NCI-H774 (cell line): ENCODE results near the gene CUX1.
"Not testable (repeated sequence)": the region's sequence is repeated elsewhere in the genome, so short reads cannot be mapped to it uniquely, and the experiment has no call there.

ENCODE experiments used
- DNase-seq: peaks from one replicate; lab custom pipeline; 2025; lab: John Stamatoyannopoulos, UW

CUX1 gene

GRCh38 chr7:101917566-101917965 is 100.1 kb downstream of the CUX1 start:
- no peak for DNase-seq

GRCh38 chr7:101918426-101918825 is 101.0 kb downstream of the CUX1 start:
- no peak for DNase-seq

- no peak for DNase-seq
These were observed 102.1 kb downstream of the CUX1 start for GRCh38 chr7:101919363-101920115.

DNA sequence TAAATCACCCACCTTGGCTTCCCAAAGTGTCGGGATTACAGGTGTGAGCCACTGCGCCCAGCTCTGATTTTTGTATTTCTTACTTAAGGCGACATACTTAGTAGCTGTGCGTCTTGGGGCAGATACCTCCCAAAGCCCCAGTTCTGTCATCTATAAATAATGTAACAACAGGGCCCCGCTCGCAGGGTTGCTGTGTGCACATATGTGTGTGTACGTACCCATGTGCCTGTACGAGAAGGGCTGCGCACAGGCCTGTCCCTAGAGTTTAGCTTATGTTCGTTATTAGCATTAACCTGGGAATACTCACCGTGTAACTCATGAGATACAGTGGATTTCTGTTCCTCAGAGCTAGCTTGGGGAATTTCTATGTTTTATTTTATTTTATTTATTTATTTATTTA is 103.6 kb downstream of the CUX1 start:
- DNase-seq, result no peak

- DNase-seq, result not testable (repeated sequence)
These were observed 104.4 kb downstream of the CUX1 start for GRCh38 chr7:101921546-101922489.

- no peak for DNase-seq
These were observed 105.5 kb downstream of the CUX1 start for GRCh38 chr7:101922631-101923601.

GRCh38 chr7:101923602-101923985 is 106.2 kb downstream of the CUX1 start:
- DNase-seq, result no peak

DNA sequence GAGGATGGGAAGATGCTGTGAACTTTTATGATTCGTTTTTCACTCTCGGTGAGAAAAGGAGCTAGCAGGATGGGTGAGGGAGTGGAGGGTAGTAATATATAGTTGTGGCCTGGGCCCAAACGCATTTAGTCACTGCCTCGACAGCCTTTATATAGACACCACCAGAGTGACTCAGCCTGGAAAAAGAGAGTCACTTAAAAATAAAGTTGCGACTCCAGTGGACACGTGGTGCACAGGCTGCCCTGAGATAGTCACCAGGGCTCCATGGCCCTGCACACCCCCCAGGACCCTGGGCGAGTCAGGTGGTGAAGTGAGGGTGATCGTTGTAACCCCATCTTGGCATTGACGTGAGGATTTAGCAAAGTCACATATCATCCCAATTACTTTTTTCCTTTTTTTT is 106.7 kb downstream of the CUX1 start:
- DNase-seq, result no peak

DNA sequence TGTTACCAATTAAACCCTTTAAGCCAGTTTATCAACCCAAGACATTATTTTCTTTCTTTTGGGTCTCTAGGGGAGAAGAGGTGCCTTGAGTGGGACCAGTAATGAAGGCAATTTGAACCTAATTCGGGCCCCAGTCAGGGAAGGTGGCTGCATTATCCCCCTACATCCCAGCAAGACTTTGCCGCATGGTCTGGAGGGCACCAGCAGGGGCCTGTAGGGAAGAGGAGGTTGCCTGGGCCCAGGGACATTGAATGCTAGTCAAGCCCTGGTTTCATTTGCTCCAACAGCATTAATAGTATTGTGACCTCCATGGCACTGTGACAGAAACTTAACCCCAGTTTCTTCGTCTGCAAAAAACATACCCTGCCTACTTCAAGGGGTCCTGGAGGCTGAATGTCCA is 108.8 kb downstream of the CUX1 start:
- DNase-seq, result no peak

DNA sequence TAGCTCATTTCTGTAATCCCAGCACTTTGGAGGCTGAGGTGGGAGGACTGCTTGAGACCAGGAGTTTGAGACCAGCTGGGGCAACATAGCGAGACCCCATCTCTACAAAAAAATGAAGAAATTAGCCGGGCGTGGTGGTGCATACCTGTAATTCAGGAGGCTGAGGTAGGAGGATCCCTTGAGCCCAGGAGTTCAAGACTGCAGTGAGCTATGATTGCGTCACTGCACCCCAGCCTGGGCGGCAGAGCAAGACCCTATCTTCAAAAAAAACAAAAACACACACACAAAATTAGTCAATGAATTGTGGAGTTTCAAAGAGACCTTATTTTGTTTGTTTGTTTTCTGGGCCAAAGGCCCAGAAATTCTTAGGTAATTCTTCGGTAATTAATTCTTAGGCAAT is 110.0 kb downstream of the CUX1 start:
- no peak for DNase-seq

- DNase-seq, result no peak
These were observed 110.4 kb downstream of the CUX1 start for GRCh38 chr7:101927802-101928201.

- DNase-seq, result no peak
These were observed 111.8 kb downstream of the CUX1 start for GRCh38 chr7:101929256-101929655.

- not testable (repeated sequence) for DNase-seq
These were observed 112.5 kb downstream of the CUX1 start for GRCh38 chr7:101929911-101930310.

- no peak for DNase-seq
These were observed 114.7 kb downstream of the CUX1 start for GRCh38 chr7:101932083-101932482.

DNA sequence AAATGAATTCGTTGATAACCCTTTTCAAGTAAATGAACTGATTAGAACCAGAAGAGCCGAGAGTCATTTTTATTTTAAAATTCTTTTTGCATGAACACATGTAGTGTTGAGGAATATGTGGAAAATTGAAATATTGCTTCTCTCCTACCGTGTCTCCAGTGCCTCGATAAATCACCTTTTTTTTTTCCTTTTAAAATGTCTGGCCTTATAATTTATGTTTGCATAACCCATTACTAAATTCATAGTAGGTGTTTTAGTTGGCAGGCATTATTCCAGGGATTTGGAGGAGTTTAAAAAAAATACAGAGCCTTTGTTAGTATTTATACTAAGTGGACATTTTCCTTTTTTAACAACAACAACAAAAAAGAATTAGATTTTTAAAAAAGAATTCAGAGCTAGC is 115.6 kb downstream of the CUX1 start:
- DNase-seq, result no peak

DNA sequence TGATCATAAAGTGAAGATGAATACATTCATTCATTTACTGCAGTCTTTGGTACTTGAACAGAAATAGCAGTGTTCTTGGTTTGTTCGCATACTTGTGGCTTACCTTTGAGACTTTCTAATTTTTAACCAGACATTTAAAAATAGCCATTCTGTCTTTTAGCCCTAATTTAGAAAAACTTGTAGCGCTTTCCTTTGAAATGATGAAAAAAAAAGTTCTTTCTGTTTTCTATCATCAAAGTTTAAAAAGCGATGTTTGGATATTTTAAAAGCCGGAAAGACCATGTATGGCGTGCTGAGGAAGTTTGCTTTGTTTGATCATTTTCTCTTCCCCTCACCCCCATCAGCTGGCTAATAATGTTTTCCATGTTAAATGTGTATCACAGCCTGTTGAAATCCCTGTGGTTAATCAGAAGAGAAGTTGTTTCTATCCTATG is 116.3 kb downstream of the CUX1 start:
- no peak for DNase-seq

GRCh38 chr7:101934618-101935017 is 117.2 kb downstream of the CUX1 start:
- no peak for DNase-seq

DNA sequence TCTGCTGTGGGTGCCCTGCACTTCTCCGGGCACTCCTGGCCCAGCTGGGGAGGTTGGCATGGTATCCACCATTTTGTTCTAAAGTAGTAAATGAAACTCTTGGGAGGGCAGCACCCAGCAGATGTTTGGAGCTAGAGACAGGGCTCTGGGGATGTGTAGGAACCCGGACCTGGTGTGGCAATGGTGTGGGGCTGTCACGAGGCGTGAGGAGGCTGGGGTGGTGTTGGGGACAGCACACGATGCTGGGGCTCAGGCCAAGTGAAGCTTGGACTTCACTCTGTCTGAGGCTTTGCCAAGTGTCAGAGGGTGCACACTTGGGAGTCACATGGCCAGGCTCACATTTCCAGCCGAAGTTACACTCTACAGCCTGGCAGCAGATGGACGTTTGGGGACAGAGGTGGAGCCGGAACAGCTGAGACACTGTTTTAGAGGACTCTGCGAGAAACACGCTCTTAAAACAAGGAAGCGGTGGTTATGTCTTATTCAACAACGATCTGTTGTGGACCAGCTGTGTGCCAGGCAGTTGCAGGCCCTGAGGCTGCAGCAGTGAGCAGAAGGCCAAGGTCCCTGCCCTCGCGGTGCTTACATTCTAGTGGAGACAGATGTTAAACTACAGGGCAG is 118.2 kb downstream of the CUX1 start:
- DNase-seq, result no peak

DNA sequence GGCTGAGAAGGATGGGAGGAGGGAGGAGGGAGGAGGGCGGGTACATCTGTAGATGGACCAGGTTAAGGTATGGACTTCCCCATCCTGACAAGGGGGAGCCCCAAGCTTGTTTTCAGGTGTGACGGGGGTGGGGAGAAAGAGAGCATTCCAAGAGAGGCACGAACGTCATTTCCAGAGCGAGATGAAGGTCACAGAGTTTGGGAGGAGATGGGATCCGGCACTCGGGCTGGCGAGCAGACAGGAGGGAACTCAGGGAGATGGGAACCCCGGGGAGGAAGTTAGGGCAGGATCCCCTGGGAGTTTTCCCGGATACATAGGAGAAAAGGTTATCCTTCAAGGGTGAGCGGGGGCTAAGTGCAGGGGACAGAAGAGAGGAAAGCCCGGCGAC is 118.8 kb downstream of the CUX1 start:
- DNase-seq, result no peak

DNA sequence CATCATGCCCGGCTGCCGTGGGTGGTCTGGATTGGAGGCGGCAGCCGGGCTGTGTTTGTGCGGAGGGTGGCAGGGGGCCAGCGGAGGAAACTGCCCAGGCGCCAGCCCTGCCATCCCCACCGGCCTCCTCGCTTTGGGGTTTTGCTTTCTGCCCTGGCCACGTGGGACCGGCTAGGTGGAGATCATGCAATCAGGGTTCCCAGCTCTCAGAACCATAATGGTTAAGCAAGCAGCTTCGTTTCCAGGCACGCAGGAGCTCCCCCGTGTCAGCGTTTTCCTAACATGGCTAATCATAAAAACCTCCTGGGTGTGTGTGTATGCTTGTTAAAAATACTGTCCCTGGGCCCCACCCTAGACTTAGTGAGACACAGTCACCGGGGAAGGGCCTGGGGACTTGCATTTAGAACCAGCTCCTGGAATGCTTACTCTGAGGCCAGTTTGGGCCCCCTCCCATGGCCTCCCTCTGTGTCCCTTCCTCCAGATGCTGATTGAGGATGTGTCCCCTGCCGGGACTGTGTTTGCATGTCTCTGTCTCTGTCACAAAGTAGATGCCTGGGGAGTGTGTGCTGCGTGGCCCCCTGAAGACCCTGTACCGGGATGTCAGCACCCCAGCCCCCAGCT is 119.3 kb downstream of the CUX1 start:
- no peak for DNase-seq
